GM21390 (cell line): ENCODE data around the gene CLDND2.

Experiments
- ATAC-seq: cut with Tn5 transposase; IDR thresholded peaks from one replicate; pipeline ENCODE4 v1.9.1; 2021; ENCODE audit not compliant: unreplicated experiment

The CLDND2 gene

DNA sequence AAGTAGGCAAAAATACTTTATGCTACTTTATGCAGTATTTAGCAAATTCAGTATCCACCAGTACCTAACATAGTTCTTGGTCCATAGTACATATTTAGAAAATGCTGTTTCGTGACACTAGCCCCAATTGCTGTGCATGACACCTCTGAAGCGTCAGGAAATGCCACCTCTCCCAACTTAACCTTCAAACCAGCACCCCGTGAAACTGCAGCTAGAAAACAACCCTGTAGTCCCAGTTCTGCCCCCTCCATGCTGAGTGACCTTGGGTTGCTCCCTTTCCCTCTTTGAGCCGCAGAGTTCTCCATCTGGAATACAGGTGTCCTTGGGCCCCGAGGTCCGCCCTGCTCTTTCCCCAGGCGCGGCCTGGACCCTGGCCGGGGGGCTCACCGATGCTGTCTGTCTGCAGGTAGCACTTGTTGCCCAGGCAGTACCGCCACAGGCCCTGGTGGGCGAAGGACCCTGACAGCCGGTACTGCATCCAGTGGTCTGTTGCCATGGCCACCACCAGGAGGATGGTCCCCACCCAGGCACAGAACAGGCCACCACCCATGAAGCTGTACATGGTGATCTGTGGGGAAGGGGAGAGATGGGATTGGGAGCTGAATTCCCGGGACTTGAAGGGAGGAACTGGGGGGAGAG is 18.2 kb upstream of the CLDND2 start:
- ATAC-seq = no peak

DNA sequence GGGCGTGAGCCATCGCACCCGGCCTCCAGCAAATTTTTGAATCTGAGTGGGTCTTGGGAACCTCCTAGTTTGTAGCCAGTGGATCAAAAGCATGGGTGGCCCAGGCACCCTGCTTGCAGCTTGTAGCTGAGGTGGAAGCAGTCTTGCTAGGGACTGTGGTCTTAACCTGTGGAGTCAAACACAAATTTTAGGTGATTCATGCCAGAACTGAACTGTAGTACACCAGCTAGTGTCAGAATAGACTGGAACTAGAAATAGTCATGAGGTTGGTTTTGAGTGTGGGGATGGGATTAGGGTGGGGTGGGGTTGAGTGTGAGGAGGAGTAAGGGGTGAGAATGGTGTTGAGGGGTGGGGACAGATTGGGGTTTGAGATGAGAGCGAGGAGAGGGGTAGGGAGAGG is 13.2 kb upstream of the CLDND2 start:
- ATAC-seq = no peak

DNA sequence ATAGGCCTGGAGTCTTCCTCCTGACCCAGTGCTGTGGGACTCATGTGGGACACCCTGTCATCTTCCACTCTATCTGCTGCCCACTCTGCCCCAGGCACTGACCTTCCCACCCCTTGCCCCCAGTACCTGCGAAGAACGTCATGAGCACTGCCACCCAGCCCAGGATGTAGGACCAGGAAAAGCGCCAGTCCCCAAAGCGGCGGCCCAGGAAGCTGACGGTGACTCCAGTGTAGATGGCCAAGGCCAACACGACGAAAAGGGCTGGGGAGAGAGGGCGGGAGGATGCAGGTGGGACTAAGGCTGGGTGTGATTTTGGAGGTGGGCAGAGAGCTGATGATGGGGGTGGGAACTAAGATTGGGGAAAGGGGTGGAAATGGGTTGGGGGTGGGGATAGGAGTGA is 11.6 kb upstream of the CLDND2 start:
- ATAC-seq = no peak

DNA sequence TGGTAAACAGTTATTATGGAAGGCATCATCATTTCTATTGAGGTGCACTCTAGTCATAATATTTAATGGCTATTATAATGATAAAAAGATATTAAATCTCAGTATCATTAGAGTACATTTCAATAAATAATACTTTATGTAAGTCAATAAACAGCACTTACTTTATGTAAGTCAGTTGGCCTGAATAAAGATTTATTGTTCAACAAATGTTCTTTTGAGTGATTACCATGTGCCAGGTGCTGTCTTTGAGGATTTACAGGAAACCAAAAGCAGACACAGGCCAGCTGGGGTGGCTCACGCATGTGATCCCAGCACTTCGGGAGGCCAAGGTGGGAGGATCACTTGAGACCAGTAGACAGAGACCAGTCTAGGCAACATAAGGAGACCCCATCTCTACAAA is 8.6 kb upstream of the CLDND2 start:
- no peak for ATAC-seq

DNA sequence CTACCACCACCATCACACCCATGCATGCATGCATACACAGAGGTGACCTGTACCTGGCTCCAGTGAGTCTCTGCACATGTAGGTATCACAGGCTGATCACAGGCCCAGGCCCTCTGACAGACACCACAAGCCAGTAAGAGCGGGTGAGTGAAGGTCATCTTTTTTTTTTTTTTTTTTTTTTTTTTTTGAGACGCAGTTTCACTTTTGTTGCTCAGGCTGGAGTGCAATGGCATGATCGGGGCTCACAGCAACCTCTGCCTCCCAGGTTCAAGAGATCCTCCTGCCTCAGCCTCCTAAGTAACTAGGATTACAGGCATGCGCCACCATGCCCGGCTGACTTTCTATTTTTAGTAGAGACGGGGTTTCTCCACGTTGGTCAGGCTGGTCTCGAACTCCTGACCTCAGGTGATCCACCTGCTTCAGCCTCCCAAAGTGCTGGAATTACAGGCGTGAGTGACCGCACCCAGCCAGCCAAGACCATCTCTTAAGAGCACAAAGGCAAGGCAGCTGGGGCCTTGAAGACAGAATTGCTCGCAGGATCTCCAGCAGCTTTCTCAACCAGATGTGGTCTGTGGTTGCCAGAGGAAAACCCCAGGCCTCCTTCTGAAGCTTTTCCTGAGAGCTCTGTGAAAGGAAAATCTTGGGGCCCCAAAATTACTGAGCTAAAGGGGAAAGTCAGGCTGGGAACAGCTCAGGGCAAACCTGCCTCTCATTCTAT is 6.9 kb upstream of the CLDND2 start:
- no peak for ATAC-seq

DNA sequence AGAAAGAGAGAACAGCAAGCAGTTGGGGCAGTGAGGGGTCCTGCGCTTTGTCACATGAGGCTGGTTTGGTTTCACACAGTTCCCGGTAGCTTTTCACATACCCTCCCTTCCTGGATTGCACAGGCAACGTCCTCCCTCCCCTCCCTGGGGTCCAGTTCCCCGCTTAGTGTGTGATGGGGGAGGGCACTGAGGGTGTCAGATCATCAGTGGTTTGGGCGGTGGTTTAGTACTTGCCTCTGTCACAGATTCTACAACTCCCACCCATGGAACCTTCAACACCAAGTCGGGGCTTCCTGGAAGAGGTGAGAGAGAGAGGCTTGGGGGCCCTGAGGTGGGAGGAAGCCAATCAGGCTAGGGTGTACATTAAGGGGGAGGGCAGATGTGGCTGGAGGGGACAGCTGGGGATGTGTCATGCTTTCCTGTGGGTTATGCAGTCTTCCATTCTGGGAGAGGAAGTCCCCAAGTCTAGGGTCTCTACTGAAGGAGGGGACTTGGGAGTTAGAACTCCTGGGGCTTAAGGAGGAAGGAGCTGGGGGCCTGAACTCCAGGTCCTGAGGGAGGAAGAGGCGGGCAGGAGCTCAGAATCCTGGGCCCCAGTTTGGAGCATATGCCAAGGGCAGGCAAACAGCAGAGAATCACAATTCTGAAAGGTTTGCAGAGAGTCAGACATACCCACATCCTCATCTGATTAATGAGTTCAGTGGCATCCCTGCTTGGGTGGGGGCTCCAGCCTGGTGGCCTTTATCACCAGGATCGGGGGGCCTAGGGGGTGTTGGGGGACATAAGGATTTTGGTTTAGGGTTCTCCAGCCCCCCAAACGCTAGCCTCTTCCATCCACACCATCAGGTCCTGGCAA is 4.1 kb upstream of the CLDND2 start, which contains the start of gene NKG7:
Gene NKG7 (minus strand): TSS at position 6 of the 856 bp plus-strand sequence. CDS start 119 bp downstream, outside the sequence.
- ATAC-seq = no peak

DNA sequence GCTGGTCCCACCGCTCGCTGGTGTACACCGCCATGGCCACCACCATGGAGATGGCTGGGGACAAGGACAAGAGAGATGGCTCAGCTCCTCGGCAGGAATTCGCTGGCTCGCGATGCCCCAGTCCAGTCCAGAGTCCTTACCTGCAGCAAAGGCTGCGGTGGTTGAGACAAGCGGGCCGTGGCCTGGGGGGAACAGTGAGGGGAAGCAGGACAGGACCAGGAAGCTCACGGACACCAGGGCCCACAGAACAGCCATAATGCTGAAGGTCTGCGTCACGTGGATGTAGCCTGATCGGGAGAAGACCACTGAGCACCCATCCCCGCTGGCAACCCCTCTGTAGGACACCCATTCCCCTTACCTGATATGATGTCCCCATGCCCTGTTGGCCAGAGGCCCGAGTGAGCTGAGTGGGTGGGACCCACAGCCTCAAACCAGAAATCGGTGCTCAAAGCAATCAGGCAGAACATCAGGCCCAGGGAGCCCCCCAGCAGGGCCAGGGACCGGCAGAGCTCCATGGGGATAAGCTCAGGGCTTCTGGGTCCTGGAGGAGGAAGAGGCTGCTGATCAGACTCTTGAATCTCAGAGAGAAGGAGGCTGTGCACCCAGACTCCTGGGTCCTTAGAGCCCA is 3.3 kb upstream of the CLDND2 start:
- no peak for ATAC-seq

DNA sequence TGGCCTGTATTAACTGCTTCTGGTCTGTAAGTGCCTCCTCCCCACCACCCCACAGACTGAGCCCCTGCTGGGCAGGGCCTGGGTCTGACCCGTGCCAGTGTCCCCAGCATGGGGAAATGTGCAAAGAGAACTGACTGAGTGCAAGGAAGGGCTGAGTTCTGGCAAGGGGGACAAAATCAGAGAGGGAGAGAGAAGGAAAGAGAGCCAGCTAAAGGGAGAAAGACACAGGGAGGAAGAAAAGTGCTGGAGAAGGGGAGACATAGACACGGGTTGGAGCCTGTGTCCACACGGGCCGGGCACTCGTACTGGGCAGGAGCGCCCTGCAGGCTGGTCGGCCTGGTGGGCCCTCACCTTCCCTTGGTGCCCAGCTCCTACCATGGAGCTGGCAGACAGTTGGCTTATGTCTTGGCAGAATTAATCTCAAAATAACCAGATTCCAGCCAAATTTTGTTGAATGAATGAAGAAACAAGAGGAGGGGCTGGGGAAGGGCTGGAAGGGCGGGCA is 2.4 kb upstream of the CLDND2 start:
- no peak for ATAC-seq

DNA sequence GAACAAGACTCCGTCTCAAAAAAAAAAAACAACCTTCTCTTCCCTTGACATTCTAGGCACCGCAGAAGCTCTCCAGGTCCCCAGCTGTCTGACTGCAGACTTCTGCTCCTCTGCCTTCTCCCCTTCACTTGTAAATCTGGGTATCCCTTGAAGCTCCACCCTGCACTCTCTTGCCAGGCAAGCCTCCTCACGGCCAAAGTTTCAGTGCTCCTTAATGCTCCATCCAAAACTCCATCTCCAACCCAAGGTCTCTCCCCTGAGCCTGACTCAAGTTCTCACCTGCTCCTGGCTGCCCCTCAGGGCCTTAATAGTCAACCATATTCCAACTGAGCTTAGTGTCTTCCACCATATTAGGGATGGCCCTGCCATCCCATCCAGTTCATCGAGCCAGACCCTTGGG is 1.4 kb upstream of the CLDND2 start:
- no peak for ATAC-seq

DNA sequence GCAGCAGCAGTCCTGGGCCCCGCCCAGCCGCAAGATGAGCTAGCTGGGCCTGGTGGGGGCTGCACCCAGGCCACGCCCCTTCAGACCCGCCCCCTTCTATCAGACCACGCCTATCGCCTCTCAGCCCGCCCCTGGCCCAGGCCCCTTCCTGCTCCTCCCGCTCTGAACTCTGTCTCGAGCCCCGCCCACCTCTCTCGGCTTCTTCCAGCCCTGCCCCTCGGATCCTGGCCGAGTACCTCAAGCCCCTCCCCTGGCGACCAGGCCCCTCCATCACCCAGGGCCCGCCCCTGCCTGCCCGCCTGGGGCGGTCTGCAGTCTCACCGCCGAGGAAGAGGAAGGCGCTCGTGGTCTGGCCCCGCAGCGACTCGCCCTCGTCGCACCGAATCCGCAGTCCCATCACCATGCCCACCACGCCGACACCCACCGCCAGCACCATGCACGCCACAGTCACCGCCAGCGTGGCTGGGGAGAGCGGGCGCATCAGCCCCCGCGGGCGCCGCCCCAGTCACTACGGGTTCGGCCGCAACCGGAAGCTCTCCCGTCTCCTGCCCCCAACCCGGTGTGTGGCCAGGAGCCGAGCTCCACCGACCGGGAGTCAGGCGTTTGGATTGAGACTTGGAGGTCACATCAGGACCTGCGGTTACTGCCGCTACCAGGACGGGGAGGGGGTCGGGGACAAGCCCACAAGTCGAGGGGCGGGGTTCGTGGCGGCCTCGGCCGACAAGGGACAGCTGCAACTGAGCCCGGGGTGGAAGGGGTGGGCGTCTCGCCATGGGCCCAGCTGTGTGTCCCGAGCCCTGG is 1.0 kb downstream of the CLDND2 start:
- peak; percentile 72 for ATAC-seq

DNA sequence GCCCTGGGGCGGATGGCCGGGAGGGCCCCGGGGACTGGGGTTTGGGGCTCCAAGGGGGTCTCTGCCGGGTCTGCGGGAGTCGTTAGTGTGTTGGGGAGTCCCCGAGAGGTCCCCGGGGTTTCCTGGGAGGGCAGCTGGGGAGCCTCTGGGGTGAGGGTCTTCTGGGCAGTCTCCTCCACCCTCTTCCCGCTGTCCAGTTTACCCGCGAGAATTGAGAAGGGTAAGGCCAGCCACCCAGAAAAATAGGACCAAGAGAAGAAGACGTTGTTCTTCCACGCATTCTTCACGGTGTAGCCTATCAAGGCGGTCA is 1.6 kb downstream of the CLDND2 start:
- peak; percentile 6 for ATAC-seq

DNA sequence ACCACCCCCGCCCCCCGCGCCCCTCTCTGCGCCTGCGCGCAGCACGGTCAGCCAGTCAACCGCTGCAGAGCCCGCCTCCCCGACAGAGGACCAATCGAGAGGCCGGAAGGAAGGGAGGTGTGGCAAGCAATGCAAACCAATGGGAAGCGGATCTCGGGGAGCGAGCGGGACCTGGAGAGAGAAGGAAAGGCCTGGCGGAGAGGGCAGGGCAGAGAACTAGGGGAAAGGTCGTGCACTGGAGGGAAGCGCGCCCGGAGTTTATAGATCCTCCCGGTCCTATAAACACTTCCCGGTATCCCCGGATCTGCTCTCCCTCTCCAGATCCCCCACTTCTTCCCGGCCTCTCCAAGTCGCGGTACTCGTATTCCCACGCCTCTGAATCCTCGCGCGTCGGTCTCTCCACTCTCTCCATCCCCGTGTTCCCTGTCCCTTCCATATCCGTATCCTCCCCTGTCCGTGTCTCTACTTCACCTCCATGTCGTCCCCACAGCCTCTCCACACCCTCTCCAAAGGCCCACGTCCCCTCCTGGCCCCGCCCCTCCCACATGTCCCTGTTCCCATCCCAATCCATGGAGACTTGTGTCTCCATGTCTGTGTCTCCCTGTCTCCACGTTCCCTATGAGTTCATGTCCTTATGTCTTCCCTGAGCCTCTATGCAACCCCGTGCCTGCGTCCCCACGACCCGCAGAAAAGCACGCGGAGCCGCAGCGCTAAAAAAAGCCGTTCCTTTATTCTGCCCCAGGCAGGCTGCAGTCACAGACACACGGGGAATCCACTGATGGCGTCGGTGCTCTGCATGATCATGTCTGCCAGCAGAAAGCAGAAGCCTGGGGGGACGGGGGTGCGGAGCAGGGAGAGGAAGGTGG is 2.2 kb downstream of the CLDND2 start:
- ATAC-seq = peak; percentile 41

DNA sequence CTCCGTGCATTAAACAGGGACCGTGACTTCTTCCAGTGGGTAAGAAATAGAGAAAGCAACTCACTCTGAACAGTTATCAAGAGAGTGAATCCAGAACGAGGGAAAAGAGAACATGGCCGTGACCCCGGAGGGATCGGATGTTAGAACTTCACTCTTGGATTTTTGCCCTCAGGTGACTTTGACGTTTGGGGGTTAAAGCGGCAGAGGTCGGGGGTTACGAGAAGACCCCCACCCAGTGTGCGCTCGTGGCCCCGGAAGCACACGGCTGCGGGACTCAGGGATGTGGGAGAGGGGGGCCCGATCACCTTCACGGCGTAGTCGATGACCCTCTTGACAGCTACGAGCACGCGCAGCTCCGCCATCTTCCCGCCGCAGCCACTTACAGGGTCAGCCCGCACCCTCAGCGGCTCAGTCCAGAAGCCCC is 2.8 kb downstream of the CLDND2 start, which contains the start of gene ETFB:
Gene ETFB (minus strand): TSS at position 424 of the 424 bp plus-strand sequence. CDS start 62 bp downstream, at position 362.
- ATAC-seq = no peak

DNA sequence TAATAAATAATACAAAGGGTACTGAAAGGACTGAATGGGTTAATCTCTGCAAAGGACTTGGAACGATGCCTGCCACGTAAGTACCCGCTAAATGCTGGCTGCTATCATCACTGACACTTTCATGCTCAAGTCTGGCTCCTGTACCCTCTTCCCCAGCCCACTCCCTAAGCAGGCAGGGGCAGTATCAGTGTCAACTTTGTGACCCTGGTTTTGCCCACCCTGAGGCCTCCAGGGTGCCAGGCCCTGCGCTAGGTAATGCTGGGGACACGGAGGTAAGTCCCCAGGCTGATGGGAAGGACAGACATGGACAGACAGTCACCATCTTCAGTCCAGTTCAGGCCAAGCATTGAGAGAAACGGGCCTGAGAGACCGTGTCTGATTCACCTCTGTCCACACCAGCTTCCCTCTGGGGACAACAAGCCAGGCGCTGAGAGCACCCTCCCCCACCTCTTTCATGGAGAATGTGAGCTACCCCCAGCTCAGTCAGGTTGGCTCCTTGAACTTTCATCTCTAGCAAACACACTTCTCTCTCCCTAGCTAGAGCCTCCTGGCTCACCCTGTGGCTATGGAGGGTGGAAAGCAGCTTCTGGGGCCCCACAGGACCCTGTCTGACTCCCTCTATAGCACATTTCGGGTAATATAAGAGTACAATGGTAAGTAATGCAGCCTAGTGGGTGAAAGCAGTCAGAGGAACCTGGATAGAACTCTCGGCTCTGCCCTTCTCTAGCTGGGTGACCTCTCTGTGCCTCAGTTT is 3.4 kb downstream of the CLDND2 start:
- no peak for ATAC-seq

DNA sequence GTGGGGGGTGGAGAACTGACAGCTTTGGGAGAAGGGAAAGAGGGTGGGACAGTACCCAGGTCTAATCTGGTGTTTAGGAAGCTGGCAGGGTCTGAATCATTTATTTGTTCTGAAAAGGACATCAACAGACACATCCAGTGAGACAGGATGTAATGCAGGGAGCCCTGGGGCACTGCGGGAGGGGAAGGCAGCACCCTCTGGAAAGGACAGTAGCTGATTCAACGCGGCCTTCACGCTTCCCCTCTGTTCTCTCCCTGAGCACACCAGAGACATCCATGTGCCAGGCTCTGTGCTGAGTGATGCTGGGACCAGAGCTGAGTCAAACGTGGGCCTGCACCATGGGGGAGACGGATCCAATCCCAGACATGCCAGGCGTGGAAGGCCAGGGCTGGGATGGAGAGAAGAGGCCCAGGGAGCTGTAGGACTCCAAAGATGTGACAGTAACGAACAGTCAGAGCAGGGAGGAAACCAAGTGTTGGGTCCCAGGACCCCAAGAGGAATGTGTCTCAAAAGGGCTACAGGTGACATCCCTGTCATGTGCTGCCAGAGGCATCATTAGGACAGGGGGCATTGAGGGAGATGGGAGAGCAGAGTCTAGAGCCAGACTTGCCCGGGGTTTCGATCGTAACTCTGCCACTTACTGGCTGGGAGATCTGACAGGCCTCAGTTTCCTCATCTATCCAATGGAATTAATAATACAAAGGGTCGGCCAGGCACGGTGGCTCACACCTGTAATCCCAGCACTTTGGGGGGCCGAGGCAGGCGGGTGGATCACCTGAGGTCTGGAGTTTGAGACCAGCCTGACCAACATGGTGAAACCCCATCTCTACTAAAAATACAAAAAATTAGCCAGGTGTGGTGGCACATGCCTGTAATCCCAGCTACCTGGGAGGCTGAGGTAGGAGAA is 4.3 kb downstream of the CLDND2 start:
- no peak for ATAC-seq

DNA sequence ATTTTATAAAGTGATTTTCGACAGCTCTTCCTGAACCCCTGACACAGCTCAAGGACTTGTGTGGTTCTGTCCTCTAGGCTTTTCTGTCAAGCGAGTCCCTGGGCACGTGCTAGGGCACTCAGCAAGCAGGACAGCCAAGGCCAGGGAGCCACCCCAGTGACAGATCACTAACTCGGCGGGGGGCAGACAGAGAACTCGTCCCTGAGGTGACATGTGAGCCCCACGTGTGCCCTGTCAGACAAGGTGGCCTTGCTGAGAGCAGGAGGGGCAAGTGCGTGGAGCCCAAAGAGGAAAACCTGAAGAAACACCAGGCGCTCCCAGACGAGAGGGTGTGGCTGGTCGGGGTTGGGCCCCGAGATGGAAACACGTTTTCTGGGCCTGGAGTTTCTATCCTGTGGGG is 7.6 kb downstream of the CLDND2 start:
- no peak for ATAC-seq

DNA sequence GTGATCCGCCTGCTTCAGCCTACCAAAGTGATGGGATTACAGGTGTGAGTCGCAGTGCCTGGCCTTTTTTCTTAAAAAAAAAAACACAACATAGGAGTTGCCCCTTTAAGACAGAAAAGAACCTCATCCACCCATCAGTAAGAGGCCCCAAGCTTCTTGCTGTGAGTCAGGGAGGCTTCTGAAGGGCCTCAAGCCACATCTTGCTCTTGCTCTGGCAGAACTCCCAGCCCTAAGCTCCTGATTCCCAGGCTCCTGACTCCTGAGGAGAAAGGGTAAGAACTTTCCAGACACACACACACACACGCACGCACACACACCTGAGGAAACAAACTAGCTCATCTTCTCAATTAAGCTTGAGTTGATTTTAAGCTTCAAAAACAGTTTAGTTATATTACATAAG is 9.5 kb downstream of the CLDND2 start:
- ATAC-seq = no peak

DNA sequence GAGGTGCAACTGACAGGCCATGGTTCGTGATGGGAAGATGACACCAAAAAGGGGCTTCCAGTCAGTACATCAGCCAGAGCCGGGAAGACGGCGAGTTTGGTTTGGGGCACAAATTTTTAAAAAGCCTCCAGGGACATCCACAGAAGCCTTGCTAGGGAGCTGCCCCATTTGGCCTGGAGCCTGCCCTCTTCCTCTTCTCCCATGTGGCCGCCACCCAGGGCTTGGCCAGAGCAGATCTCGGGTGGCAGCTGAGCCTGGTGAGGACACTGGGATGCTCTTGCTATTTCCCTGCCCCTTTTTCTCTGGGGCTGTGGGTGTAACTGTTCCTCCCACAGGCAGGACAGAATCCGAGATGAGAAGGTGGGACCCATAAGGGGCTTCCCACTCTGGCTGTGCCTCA is 10.9 kb downstream of the CLDND2 start:
- ATAC-seq = no peak
